ENCODE results near the gene A4GNT. TPM values are rescaled to one million over a fixed set of nuclear protein-coding genes. Genes with fewer than 3 reads are reported as not detected.

Gene A4GNT
- total RNA-seq, 2 experiments from 2014 or later: not detected

DNA sequence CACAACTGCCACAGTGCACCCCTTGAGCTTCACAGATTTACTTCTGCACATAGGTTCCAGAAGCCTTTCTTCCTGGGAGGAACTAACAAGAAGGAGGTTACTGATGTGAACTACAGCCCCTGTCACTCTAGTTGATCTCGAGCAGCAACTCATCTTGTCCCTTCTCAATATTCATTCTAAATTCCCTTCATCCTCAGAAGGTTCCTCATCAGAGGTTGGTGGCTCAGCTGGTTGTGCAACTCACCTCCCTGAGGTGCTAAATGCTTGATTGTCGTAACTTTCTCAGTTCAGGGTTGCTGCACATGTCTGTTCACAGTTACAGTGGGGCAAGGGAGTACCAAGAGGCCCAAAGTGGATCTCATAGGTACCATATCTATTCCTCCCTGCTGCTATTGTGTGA lies 5.7 kb upstream of the A4GNT start:
- intact Hi-C loops (cut with micrococcal nuclease): no loop called here
- Mint-ChIP-seq H3K27ac (no peak overlapping the region), H3K4me3 (no peak overlapping the region), H3K4me1 (ENCODE audit: low read depth) (no peaks in the 10 kb centered on the region), H3K9me3 (no peaks in the 10 kb centered on the region), H3K27me3 (peaks cover 12% of the 10 kb centered on the region), H3K36me3 (no peaks in the 10 kb centered on the region)
- POLR2A ChIA-PET: no interaction called here
- CTCF ChIA-PET: no interaction called here
- DNase-seq: no peak

DNA sequence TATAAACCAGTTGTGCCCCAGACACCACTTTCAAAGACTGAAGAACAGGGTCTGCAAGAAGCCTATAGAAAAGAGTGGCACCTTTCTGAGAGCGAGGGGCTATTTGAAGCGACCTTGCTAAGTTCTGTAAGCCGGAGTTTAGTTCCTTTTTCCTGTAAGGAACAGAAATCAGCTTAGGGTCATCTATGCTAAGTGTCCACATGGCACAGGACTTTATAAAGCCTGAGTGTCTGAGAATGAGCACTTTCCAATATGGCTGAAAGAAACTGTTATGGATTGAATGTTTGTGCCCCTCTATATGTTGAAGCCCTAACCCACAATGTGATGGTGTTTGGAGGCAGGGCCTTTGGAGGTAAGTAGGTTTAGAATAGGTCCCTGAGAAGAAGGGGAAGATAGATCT lies 4.0 kb upstream of the A4GNT start:
- CTCF ChIA-PET: no interaction called here
- no peaks in the 10 kb centered on the region for H3K4me1 Mint-ChIP-seq (ENCODE audit: low read depth)
- peaks cover 8% of the 10 kb centered on the region for H3K27me3 Mint-ChIP-seq
- no peaks in the 10 kb centered on the region for H3K36me3 Mint-ChIP-seq
- intact Hi-C loops (cut with micrococcal nuclease): no loop called here
- DNase-seq: no peak
- no peak overlapping the region for H3K4me3 Mint-ChIP-seq
- H3K9me3 Mint-ChIP-seq: no peaks in the 10 kb centered on the region
- POLR2A ChIA-PET: no interaction called here
- no peak overlapping the region for H3K27ac Mint-ChIP-seq

DNA sequence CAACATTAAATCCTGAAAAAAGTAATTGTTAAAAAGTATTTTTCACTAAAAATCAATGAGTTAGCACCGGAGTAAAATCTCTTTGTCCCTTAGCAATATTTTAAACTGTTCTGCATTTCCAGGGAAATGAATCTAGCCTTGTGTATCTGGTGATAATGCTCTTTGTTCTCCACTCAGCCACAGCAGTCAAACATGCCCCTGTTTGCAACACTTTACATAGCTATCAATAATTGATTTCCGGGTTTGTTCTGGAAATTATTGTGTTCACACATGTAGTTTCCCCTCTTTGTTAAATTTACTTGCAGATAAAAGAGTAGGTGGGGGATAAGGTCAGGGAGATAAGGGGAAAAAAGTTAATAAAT lies 3.6 kb upstream of the A4GNT start:
- intact Hi-C loops (cut with micrococcal nuclease): no loop called here
- H3K27ac Mint-ChIP-seq: no peak overlapping the region
- no peaks in the 10 kb centered on the region for H3K4me1 Mint-ChIP-seq (ENCODE audit: low read depth)
- H3K27me3 Mint-ChIP-seq: peaks cover 5% of the 10 kb centered on the region
- no peak for DNase-seq
- no peaks in the 10 kb centered on the region for H3K9me3 Mint-ChIP-seq
- POLR2A ChIA-PET: no interaction called here
- H3K36me3 Mint-ChIP-seq: no peaks in the 10 kb centered on the region
- CTCF ChIA-PET: no interaction called here
- no peak overlapping the region for H3K4me3 Mint-ChIP-seq

DNA sequence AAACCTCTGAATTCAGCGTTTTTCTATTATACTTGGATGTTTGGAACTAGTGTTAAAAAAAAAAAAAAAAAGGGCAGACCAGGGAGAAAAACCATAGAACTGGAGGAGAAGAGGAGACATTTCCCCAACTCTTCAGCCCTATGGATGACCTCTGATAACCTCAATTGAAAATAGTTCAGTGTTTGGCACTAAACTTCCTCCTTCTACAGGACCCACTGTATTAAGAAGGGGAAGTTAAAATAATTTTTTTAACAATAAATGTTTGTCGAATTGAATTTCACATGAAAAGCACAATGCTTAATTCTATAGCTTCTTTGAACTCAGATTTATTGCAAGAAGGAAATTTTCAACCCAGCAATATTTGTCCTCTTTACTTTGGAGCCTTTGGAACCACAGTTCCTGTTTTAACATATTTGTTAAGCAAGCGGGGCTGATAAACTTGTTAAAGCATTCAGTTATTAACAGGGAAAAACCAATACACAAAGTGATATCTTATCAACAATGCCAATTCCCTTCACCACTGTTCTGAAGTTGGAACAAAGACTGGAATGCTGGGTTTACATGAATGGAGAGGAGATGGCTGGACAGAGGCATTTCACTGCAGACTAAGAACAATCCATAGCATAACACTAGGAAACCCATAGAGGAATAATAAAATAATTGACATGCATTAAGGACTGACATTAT lies 3.1 kb upstream of the A4GNT start:
- DNase-seq: no peak
- POLR2A ChIA-PET: no interaction called here
- H3K4me3 Mint-ChIP-seq: no peak overlapping the region
- no peak overlapping the region for H3K27ac Mint-ChIP-seq
- H3K4me1 Mint-ChIP-seq (ENCODE audit: low read depth): no peaks in the 10 kb centered on the region
- CTCF ChIA-PET: no interaction called here
- intact Hi-C loops (cut with micrococcal nuclease): no loop called here
- H3K9me3 Mint-ChIP-seq: no peaks in the 10 kb centered on the region
- no peaks in the 10 kb centered on the region for H3K36me3 Mint-ChIP-seq
- H3K27me3 Mint-ChIP-seq: peaks cover 1% of the 10 kb centered on the region

DNA sequence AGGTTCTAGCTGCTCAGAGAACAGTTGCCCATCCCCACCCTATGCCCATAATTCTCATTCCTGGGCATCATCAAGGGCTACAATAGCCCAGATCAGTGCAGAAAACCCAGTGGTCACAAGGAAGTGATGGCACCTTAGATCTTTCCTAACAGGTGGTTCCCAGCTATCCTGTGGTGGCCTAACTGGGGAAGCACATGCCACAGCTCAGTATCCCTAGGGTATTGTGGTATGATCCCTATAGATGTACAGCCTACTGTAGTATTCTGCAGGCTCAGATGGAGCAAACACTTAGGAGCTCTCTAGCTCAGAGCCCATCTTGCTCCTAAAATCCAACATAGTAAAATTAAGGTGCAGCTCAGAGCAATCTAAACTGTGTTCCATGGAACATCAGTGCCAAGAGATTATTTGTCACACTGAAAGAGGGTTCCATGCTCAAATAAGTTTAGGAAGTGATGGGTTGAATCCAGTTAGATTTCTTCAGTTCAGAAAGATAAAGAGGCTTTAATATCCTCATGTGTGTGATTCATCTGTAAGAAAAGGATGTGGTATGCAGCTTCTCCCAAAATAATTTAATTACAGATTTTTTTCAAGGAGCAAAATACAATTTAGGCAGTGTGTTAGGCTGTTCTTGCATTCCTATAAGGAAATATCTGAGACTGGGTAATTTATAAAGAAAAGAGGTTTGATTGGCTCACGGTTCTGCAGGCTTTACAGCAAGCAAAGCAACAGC lies 4.4 kb downstream of the A4GNT start:
- Mint-ChIP-seq H3K36me3 (no peaks in the 10 kb centered on the region), H3K27me3 (no peaks in the 10 kb centered on the region), H3K4me1 (ENCODE audit: low read depth) (peaks cover 2% of the 10 kb centered on the region), H3K4me3 (no peak overlapping the region), H3K9me3 (no peaks in the 10 kb centered on the region), H3K27ac (no peak overlapping the region)
- POLR2A ChIA-PET: no interaction called here
- DNase-seq: no peak
- intact Hi-C loops (cut with micrococcal nuclease): no loop called here
- CTCF ChIA-PET: interaction anchor here (0.7 to 0.9 kb wide), 2 partner anchors 59 to 90 kb away, joined by 3 read pairs; no protein-coding TSS in a partner anchor

- no peaks in the 10 kb centered on the region for H3K9me3 Mint-ChIP-seq
- no peak for DNase-seq
- no peak overlapping the region for H3K27ac Mint-ChIP-seq
- intact Hi-C loops (cut with micrococcal nuclease): no loop called here
- CTCF ChIA-PET: interaction anchor here (1.2 kb wide), 1 partner anchor 292 kb away, joined by 3 read pairs; no protein-coding TSS in a partner anchor
- no peak overlapping the region for H3K4me3 Mint-ChIP-seq
- no peaks in the 10 kb centered on the region for H3K36me3 Mint-ChIP-seq
- POLR2A ChIA-PET: no interaction called here
- no peaks in the 10 kb centered on the region for H3K27me3 Mint-ChIP-seq
- H3K4me1 Mint-ChIP-seq (ENCODE audit: low read depth): peaks cover 2% of the 10 kb centered on the region
Measured at GRCh38 chr3:138125548-138126221, 6.5 kb downstream of the A4GNT start.

DNA sequence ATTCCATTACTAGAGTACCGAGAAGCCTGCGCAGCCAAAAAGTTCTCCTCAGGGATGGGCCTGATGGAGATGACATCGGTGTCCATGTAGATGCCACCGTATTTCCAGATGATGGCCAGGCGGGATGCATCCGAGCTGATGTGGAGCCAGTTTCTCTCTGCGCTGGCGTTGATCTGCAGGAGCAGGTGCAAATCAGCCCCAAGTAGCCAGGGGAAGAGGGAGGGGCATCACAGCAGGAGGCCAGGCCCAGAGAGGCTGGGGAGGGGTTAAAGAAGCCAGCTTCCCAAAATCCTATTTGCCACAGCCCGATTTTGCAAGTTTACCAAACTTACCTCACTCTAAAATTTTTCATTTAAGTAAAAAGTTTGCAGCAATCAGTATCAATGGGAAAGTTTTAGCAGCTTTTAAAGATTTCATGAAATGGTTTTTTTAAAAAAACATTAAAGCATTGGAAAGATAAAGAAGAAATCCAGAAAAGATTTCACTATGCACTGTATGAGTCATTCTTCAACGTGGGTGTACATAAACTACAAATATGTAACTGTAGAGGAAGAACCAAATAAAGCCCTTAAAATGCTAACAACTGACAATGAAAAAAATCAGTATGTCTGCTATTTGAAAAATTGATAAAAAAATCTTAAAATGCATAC lies 7.4 kb downstream of the A4GNT start:
- Mint-ChIP-seq H3K27ac (no peak overlapping the region), H3K4me3 (no peak overlapping the region), H3K27me3 (no peaks in the 10 kb centered on the region), H3K4me1 (ENCODE audit: low read depth) (peaks cover 2% of the 10 kb centered on the region), H3K9me3 (no peaks in the 10 kb centered on the region), H3K36me3 (no peaks in the 10 kb centered on the region)
- intact Hi-C loops (cut with micrococcal nuclease): no loop called here
- ChIA-PET POLR2A (no interaction called here), CTCF (no interaction called here)
- no peak for DNase-seq

DNA sequence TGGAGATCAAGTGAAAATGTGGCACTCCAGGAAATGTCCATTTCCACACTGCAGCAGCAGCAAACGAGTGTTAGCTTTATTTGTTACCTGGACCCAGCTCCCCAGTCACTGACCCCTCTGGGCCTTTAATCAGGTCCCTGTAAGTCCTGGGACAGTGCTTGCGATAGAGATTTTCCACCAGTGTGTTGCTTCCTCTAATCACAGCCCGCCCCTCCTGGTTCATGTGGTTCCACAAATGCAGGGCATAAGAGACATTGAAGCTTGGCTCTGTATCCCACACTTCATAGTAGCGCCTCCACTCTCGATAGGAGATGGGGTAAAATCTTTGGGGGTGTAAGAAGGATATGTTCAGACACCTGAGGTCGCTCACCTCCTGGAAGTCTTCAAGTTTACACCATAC lies 8.0 kb downstream of the A4GNT start:
- ChIA-PET POLR2A (no interaction called here), CTCF (no interaction called here)
- no peak overlapping the region for H3K4me3 Mint-ChIP-seq
- H3K4me1 Mint-ChIP-seq (ENCODE audit: low read depth): peaks cover 2% of the 10 kb centered on the region
- H3K9me3 Mint-ChIP-seq: no peaks in the 10 kb centered on the region
- H3K27me3 Mint-ChIP-seq: no peaks in the 10 kb centered on the region
- intact Hi-C loops (cut with micrococcal nuclease): no loop called here
- no peaks in the 10 kb centered on the region for H3K36me3 Mint-ChIP-seq
- no peak overlapping the region for H3K27ac Mint-ChIP-seq
- DNase-seq: no peak

DNA sequence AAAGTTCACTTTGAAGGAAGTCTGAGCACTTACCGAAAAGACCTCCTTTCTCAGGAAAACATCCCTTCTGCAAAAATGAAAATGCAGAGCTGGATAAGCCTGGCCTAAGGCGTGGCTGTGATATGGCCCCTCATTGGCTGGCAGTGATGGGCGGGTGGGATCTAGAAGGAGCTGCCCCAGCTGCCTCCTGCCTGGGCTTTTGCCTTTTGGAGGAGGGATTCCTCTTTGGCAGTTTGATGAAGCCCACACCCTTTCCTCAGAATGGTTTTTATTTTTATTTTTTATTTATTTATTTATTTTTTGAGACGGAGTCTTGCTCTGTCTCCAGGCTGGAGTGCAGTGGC lies 12.8 kb downstream of the A4GNT start:
- no peak overlapping the region for H3K4me3 Mint-ChIP-seq
- ChIA-PET POLR2A (no interaction called here), CTCF (interaction anchor here (0.8 to 6.2 kb wide), 10 partner anchors 10 to 53 kb away, joined by 3 to 127 read pairs (median 4); partner anchors contain the start of gene A4GNT)
- no peak for DNase-seq
- peaks cover 5% of the 10 kb centered on the region for H3K4me1 Mint-ChIP-seq (ENCODE audit: low read depth)
- intact Hi-C loops (cut with micrococcal nuclease): loop anchor here (1.0 to 5.0 kb wide), 3 partner anchors 37 to 53 kb away; no protein-coding TSS in a partner anchor
- H3K9me3 Mint-ChIP-seq: no peaks in the 10 kb centered on the region
- H3K27me3 Mint-ChIP-seq: peaks cover 21% of the 10 kb centered on the region
- H3K36me3 Mint-ChIP-seq: no peaks in the 10 kb centered on the region
- H3K27ac Mint-ChIP-seq: no peak overlapping the region

DNA sequence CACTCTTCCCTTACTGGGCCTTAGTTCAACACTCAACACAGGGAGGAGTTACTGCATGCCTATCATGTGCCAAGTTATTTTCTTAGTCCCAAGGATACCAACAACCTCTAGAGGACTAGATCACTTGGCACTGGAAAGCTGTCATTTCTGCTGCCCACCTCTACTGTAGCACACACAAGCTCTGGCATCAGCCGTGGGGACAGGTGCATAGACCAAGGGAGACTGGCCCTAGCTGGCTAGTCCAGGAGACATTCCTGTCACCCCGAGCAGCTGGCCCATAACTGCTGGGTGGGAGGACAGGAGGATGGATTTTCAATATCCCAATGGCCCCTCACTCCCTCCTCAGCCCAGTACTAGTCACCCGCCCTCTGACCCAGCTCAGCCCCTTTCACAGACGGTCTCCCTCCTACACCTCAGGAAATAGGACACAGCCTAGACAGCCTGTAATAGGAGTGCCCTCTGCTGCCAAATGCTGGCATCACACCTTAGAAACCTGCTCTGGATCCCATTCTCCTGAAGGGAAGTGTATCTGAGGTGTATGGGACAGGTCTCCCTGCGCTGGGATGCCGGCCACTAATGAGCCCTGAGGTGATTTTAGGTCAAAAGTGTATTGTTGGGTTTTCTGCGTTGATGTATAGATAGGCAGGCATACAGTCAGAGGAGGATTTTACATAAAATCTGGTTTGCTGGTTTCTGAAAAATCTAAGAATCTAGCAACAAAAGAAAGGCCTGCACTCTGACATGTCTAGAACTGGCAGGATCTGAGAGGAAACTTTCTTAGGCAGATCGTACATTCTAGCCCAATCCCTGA lies 13.4 kb downstream of the A4GNT start:
- H3K36me3 Mint-ChIP-seq: no peaks in the 10 kb centered on the region
- no peak overlapping the region for H3K4me3 Mint-ChIP-seq
- H3K27ac Mint-ChIP-seq: no peak overlapping the region
- intact Hi-C loops (cut with micrococcal nuclease): loop anchor here (1.0 to 5.0 kb wide), 3 partner anchors 37 to 53 kb away; no protein-coding TSS in a partner anchor
- ChIA-PET POLR2A (no interaction called here), CTCF (interaction anchor here (0.6 to 6.2 kb wide), 23 partner anchors 9 to 285 kb away, joined by 3 to 127 read pairs (median 3); no protein-coding TSS in a partner anchor)
- peaks cover 25% of the 10 kb centered on the region for H3K27me3 Mint-ChIP-seq
- peaks cover 5% of the 10 kb centered on the region for H3K4me1 Mint-ChIP-seq (ENCODE audit: low read depth)
- no peaks in the 10 kb centered on the region for H3K9me3 Mint-ChIP-seq
- peak; percentile 77 for DNase-seq

DNA sequence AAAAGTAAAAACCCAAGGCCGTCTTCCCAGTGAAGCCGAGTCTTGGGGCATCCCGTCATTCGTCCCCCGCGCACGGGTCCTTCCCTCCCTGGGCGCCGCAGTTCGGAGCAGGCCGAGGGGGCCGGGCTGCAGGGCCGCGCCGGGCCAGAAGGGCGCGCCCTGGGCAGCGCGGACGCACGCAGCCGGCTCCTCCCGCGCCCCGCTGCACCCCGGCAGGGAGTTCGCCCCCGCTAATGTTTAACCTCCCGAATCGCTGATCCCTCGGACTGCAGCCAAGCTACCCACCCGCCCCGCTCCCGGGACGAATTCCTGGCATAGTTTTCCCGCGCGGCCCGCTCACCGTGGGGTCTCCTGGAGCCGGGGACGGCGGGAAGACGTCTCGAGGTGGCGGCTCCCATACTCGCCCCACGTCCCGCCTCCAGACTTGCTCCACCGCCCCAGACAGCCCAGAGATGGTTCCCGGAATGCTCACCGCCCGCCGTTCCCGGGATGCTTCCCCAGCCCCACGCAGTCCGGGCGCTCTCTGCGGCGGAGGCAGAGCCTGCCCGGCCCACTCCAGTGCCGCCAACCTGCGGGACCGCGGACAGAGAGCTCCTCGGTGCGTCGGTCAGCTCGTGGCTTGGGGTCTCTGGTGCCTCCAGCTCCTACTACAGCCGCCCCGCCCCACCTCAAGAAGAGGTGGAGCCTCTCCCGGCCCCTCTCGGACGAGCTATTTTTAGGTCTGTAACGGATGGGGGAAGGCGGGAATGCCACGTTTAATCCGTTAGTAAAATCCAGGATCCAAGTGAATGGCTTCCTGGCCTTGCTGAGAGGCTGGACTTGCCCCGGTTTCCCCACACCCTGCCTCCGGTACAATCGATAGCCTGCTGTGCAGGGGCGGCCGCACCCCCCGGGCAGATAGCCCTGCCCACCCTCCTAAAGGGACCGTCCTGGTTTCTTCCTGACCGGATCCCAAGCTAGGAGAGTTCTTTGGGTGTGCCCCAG lies 16.9 kb downstream of the A4GNT start, which contains the start of gene DZIP1L:
DZIP1L (minus strand) TSS at position 621 of the 984 bp plus-strand sequence. CDS start 11,637 bp downstream, outside the sequence.
- Mint-ChIP-seq H3K27ac (no peak within 1 kb of the TSS), H3K4me3 (peak within 1 kb of the TSS; percentile 70), H3K36me3 (no peaks in the 10 kb centered on the region), H3K4me1 (ENCODE audit: low read depth) (peaks cover 5% of the 10 kb centered on the region), H3K27me3 (peaks cover 42% of the 10 kb centered on the region), H3K9me3 (no peaks in the 10 kb centered on the region)
- intact Hi-C loops (cut with micrococcal nuclease): loop anchor here (5.0 kb wide), 1 partner anchor 33 kb away; no protein-coding TSS in a partner anchor
- POLR2A ChIA-PET: interaction anchor here (0.7 kb wide), 1 partner anchor 39 kb away, joined by 3 read pairs; no protein-coding TSS in a partner anchor
- CTCF ChIA-PET: interaction anchor here (0.6 to 6.2 kb wide), 4 partner anchors 43 to 801 kb away, joined by 3 to 127 read pairs (median 4); no protein-coding TSS in a partner anchor
- DNase-seq: peak; percentile 43

All from activated CD4-positive, alpha-beta memory T cell treated with anti-CD3 and anti-CD28 coated beads for 36 hours (primary cell).